Activated T-helper 9 cell treated with anti-CD3 and anti-CD28 coated beads, Interleukin-2, amount 50 U/mL, for 16 hours (primary cell): ENCODE measurements around the gene SRGN.
"Not testable (repeated sequence)": the region's sequence is repeated elsewhere in the genome, so short reads cannot be mapped to it uniquely, and the experiment has no call there.

Experiments used
- DNase-seq: peaks from one replicate; pipeline ENCODE4 v3.0.0-alpha.2; 2020; ENCODE audit warnings: low read depth

SRGN gene, protein sequence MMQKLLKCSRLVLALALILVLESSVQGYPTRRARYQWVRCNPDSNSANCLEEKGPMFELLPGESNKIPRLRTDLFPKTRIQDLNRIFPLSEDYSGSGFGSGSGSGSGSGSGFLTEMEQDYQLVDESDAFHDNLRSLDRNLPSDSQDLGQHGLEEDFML

GRCh38 chr10:69087590-69088470 lies at the start of gene SRGN:
TSS of gene SRGN (plus strand) at chr10:69088103. CDS start at chr10:69088158, 55 bp downstream.
- peak; percentile 62 for DNase-seq

DNA sequence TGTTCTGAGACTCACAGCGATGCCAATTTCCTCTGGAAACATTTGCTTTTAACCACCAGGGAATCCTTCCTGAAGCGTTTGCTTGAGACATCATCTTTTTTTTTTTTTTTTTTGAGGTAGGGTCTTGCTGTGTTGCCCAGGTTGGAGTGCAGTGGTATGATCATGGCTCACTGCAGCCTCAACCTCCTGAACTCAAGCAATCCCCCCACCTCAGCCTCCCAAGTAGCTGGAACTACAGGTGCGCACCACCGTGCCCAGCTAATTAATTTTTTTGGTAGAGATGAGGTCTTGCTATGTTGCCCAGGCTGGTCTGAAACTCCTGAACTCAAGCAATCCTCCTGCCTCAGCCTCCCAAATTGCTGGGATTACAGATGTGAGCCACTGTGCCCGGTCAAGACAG lies 47.0 kb upstream of the SRGN start:
- not testable (repeated sequence) for DNase-seq

GRCh38 chr10:69042417-69042816 lies 45.5 kb upstream of the SRGN start:
- no peak for DNase-seq

DNA sequence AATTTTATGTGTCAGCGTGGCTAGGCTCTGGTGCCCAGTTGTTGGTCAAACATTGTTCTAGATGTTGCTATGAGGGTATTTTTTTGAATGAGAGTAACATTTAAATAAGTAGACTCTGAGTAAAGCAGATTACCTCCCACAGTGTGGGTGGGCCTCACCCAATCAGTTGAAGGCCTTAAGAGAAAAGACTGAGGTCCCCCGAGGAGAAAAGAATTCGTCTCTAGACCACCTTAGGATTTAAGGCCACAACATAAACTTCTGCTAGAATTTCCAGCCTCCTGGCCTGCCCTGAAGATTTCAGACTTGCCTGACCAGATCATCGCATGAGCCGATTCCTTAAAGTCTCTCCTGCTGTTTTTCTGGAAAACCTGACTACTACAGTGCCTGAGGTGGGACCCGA lies 45.1 kb upstream of the SRGN start:
- no peak for DNase-seq

GRCh38 chr10:69043931-69044531 lies 43.9 kb upstream of the SRGN start:
- DNase-seq = no peak

DNA sequence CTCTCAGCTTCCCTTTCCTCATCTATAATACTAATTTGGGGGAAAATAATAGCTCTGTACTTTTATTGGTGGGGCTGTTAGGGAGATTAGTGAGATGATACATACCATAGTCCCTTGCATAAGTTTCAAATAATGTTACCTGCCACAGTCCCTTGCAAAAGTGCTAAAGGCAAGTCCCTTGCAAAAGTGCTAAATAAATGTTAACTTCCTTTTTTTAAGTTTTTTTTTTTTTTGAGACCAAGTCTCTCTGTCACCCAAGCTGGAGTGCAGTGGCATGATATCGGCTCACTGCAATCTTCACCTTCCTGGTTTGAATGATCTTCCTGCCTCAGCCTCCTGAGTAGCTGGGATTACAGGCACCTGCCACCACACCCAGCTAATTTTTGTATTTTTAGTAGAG lies 43.4 kb upstream of the SRGN start:
- DNase-seq = no peak

DNA sequence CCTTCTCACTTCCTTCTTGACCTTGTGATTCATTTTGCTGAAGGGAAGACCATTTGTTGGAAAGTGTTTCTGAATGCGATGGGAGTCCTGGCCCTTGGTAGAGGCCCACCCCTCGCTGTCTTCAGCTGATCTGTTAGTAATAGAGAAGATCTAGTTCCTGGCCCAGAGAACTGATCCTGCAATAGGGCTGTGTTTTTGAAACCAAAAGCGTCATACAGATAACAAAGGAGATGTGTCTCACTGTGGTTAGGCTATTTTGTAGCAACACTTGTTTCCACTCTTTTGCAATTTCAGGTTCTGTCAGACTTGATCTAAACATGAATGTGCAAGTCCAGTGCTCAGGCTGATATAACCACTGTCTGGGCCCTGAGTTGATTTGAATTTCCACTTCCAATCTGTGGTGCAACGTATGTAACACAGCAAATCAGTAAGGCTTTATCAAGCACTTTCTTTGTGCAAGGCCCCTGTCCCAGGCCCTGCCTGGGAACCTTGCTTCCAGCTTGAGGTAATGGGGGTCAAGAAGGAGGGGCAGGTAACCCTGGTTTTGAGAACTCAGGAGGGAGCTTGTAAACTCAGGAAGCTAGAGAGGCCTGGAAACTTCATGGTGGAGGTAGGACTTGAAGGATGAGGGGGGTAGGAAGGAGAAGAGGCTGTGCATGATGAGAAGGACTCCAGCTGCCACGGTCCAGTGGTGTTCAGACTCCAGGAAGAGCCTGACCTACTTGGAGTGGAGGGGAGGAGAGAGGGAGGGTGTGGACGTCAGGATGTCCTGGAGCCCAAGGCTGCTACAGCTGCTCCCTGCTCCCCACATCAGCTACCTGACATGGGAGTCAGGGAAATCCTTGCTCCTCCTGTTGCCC lies 42.2 kb upstream of the SRGN start:
- DNase-seq = no peak

GRCh38 chr10:69047111-69047832 lies 40.6 kb upstream of the SRGN start:
- no peak for DNase-seq

- DNase-seq = no peak
Observed at GRCh38 chr10:69048103-69048502, 39.8 kb upstream of the SRGN start.

- DNase-seq = no peak
Observed at GRCh38 chr10:69049566-69049961, 38.3 kb upstream of the SRGN start.

DNA sequence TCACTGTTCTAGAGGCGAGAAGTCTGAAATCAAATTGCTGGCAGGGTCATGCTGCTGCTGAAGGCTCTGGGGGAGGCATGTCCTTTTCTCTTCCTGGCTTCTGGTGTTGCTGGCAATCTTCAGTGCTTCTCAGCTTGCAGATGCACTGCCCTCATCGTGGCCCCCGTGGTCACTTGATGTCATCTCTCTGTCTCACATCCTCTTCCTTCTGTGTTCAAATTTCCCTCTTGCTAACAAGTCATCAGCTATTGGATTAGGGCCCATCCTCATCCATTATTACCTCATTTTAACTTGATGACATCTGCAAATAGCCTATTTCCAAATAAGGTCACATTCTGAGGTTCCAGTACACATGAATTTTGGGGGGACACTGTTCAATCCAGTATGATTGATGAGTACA lies 36.6 kb upstream of the SRGN start:
- DNase-seq = no peak

GRCh38 chr10:69051710-69052487 lies 36.0 kb upstream of the SRGN start:
- no peak for DNase-seq

DNA sequence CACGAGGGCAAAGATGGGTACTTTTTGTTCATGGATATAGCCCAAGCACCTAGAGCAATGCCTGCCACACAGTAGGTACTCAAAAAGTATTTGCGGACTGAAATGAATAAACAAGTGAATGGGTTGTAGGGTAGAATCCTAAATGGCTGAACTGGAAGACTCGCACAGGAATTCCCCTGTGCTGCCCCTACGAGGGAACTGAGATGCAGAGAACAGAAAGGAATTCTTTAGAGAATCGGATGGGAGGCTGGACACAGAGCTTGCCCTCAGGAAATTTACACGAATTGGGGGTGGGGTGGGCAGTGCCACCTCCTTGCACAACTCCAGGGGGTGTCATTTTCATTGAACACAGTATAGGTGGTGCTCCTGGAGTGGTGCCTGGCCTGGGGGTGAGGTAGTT lies 35.2 kb upstream of the SRGN start:
- DNase-seq = no peak

- no peak for DNase-seq
Observed at GRCh38 chr10:69055241-69055640, 32.7 kb upstream of the SRGN start.

GRCh38 chr10:69056129-69056528 lies 31.8 kb upstream of the SRGN start:
- no peak for DNase-seq

DNA sequence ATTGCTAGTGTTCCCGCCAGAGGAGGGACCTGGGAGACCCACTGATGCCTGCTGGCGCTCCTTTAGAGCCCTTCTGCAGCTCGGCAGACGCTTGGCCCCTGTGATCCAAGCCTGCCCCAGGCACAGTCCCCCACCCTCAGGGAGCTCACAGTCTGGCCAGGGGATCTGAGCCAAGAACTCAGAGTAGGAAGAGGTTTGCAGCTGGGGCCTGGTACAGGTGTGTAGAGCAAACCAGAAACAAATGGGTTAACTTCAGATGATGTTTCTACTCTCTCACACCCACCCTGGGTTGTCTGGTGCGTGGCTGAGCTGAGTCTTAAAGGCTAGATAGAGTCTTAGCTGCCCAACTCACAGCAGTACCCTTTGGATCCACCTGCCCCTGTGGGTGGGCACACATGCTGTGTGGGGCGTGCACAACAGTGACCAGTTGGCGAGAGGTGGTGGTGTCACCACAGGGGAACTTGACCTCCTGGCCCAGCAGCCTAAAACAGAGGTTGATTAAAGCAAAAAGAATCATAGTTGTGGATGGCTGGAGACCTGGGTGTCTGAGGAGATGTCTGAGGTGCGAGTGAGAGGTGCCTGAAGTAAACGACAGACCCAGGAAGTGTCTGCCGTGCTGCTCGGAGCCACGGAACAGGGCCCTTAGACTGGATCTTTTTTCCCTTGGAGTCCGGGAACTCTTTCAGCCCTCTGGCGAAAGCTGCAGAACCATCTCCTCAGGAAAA lies 31.2 kb upstream of the SRGN start:
- DNase-seq = no peak

DNA sequence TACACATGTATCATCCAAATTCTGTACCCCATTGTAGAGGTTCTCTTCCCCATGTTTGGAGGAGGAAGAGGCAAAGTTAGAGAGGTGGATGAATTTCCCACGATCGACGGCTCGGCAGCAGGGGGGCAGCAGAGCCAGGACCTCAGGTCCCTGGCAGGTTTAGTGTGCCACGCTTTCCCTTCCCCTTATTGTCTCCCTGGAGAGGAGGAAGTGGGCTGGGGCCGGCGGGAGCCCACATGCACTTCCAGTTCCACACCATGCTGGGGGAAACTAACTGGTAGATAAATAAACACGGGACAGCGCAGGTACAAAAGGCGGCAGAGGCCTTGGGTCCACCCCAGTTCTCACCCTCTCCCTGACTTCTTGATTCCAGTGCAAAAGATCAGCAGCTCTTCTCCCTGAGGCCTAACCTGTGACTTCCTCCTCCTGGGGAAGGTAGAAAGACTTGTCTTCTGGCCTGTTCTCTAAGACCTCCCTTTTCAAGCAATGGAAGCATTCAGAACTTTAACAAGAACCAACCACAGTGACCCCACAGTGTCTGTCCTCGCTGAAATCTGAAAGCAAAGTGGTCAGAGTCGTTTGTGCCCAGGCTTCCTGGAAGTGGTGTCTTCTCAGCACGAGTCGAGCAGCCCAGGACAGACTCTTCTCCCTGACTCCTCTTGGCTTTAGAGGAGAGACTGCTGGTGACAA lies 30.5 kb upstream of the SRGN start:
- DNase-seq = no peak

GRCh38 chr10:69057951-69058297 lies 30.0 kb upstream of the SRGN start:
- DNase-seq = no peak

DNA sequence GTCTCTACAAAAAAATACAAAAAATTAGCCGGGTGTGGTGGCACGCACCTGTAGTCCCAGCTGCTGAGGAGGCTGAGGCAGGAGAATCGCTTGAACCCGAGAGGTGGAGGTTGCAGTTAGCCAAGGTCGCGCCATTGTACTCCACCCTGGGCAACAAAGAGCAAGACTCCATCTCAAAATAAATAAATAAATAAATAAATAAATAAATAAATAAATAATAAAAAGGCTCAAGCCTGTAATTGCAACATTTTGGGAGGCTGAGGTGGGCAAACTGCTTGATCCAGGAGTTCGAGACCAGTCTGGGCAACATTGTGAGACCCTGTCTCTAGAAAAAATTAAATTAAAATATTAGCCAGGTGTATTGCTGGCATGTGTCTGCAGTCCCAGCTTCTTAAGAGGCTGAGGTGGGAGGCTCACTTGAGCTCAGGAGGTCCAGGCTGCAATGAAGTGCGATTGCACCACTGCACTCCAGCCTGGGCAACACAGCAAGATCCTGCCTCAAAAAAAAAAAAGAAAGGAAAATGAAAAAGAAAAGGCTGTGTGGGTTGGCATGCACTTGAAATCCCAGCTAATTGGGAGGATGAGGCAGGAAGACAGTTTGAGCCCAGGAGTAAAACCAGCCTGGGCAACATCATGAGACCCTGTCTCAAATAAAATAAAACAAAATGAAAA lies 27.6 kb upstream of the SRGN start:
- no peak for DNase-seq
